IMR-90 (cell line): ENCODE results near the gene KIRREL2. TPM values are rescaled to one million over a fixed set of nuclear protein-coding genes. Genes with fewer than 3 reads are reported as not detected.
"Not testable (repeated sequence)": the region's sequence is repeated elsewhere in the genome, so short reads cannot be mapped to it uniquely, and the experiment has no call there.

Experiments used
- ATAC-seq: fragments of 200-7000 bp; cut with Tn5 transposase; 2 replicates; pipeline ENCODE4 v1.9.1; 2020; ENCODE audit warnings: low read depth, mild to moderate bottlenecking, moderate library complexity
- BruUV-seq: library from RNA; stranded (reverse); fragments of 400-500 nt; replicated peaks from 2 replicates; lab custom pipeline; 2021; lab: Mats Ljungman, UMichigan
- CTCF ChIA-PET: fragments of 300-600 bp; formaldehyde crosslinking; extraction: SDS; loops from one replicate; lab custom pipeline; 2021; ENCODE audit warnings: antibody characterized with exemption; lab: Yijun Ruan, JAX
- POLR2A ChIA-PET: fragments of 300-600 bp; sonication (Branson Sonifier 250); formaldehyde crosslinking; loops from one replicate; lab custom pipeline; 2022; ENCODE audit warnings: antibody characterized with exemption; ENCODE audit not compliant: unreplicated experiment; lab: Charles Lee
- DNase-seq: peaks from one replicate; pipeline ENCODE4 v3.0.0; 2013
- H2AFZ ChIP-seq: replicated peaks from 2 replicates; pipeline ENCODE3; 2013; ENCODE audit warnings: low read length, mild to moderate bottlenecking; ENCODE audit not compliant: poor library complexity
- H2AK5ac ChIP-seq: 2 replicates; pipeline ENCODE4 v1.6.1; 2013; ENCODE audit warnings: low read depth, low read length, inconsistent platforms
- H2AK9ac ChIP-seq: replicated peaks from 2 replicates; pipeline ENCODE3; 2013; ENCODE audit warnings: mild to moderate bottlenecking, low read depth, low read length, moderate library complexity; ENCODE audit not compliant: poor library complexity
- H2BK120ac ChIP-seq: 2 replicates; pipeline ENCODE4 v1.6.1; 2013; ENCODE audit warnings: low read depth, low read length, inconsistent platforms
- H2BK15ac ChIP-seq: 3 replicates; pipeline ENCODE4 v1.6.1; 2013; ENCODE audit warnings: low read depth, low read length, inconsistent platforms
- H2BK20ac ChIP-seq: 2 replicates; pipeline ENCODE4 v1.6.1; 2013; ENCODE audit warnings: low read depth, mild to moderate bottlenecking, inconsistent platforms, low read length, moderate library complexity
- H2BK5ac ChIP-seq: 2 replicates; pipeline ENCODE4 v1.6.1; 2013; ENCODE audit warnings: mild to moderate bottlenecking, low read depth, low read length, inconsistent platforms; ENCODE audit not compliant: poor library complexity, severe bottlenecking
- H3K14ac ChIP-seq: replicated peaks from 2 replicates; pipeline ENCODE4 v1.6.1; 2013; ENCODE audit warnings: low read depth, low read length, inconsistent platforms
- H3K18ac ChIP-seq: 2 replicates; pipeline ENCODE4 v1.6.1; 2013; ENCODE audit warnings: low read depth, low read length, control low read depth
- H3K23ac ChIP-seq: 2 replicates; pipeline ENCODE4 v1.6.1; 2013; ENCODE audit warnings: low read depth, low read length, inconsistent platforms
- H3K27ac ChIP-seq: 2 replicates; pipeline ENCODE4 v1.5.1; 2013; ENCODE audit warnings: mild to moderate bottlenecking, control low read depth, low read length; ENCODE audit not compliant: insufficient read depth
- H3K27me3 ChIP-seq: 2 replicates; pipeline ENCODE4 v1.6.1; 2013; ENCODE audit warnings: low read length; ENCODE audit not compliant: control insufficient read depth, insufficient read depth
- H3K36me3 ChIP-seq: 2 replicates; pipeline ENCODE4 v1.6.1; 2013; ENCODE audit warnings: low read length, mixed read lengths; ENCODE audit not compliant: control insufficient read depth, insufficient read depth
- H3K4ac ChIP-seq: 2 replicates; pipeline ENCODE4 v1.6.1; 2013; ENCODE audit warnings: low read depth, low read length, inconsistent platforms
- H3K4me1 ChIP-seq: 2 replicates; pipeline ENCODE4 v1.6.1; 2013; ENCODE audit warnings: low read length, mixed read lengths; ENCODE audit not compliant: control insufficient read depth, insufficient read depth
- H3K4me2 ChIP-seq: 2 replicates; pipeline ENCODE4 v1.6.1; 2013; ENCODE audit warnings: low read depth, mild to moderate bottlenecking, control low read depth, low read length, moderate library complexity
- H3K4me3 ChIP-seq: 2 replicates; pipeline ENCODE4 v1.5.1; 2013; ENCODE audit warnings: low read depth, mild to moderate bottlenecking, control low read depth, low read length, moderate library complexity; ENCODE audit not compliant: insufficient read depth
- H3K56ac ChIP-seq: 2 replicates; pipeline ENCODE4 v1.6.1; 2013; ENCODE audit warnings: low read length, inconsistent platforms; ENCODE audit not compliant: insufficient read depth; ENCODE audit errors: extremely low read depth
- H3K79me1 ChIP-seq, 2 experiments: 2 replicates each; pipeline ENCODE4 v1.6.1; 2013; ENCODE audit warnings: low read length in 2 of 2, inconsistent platforms in 1 of 2, low read depth in 1 of 2
- H3K9ac ChIP-seq: 2 replicates; pipeline ENCODE4 v1.6.1; 2013; ENCODE audit warnings: low read depth, low read length, control low read depth
- H3K9me1 ChIP-seq: 2 replicates; pipeline ENCODE4 v1.6.1; 2013; ENCODE audit warnings: low read length, inconsistent platforms; ENCODE audit not compliant: insufficient read depth
- H3K9me3 ChIP-seq: 2 replicates; pipeline ENCODE4 v1.6.1; 2013; ENCODE audit warnings: low read length; ENCODE audit not compliant: control insufficient read depth, insufficient read depth
- H4K20me1 ChIP-seq: 2 replicates; pipeline ENCODE4 v1.6.1; 2013; ENCODE audit warnings: low read length, inconsistent platforms; ENCODE audit not compliant: insufficient read depth
- H4K5ac ChIP-seq: 2 replicates; pipeline ENCODE4 v1.6.1; 2013; ENCODE audit warnings: mild to moderate bottlenecking, low read depth, low read length, control low read depth
- H4K8ac ChIP-seq, 2 experiments: 2 replicates each; pipeline ENCODE4 v1.6.1; 2013; ENCODE audit warnings: low read depth in 2 of 2, low read length in 2 of 2, control low read depth in 1 of 2, inconsistent platforms in 1 of 2
- H4K91ac ChIP-seq: 2 replicates; pipeline ENCODE4 v1.6.1; 2013; ENCODE audit warnings: low read depth, low read length, inconsistent platforms; ENCODE audit not compliant: insufficient read depth
- RCOR1 ChIP-seq: IDR thresholded peaks from 2 replicates; pipeline ENCODE4 v1.6.1; 2012; ENCODE audit warnings: mild to moderate bottlenecking, low read length, improper control_type of control experiment; ENCODE audit not compliant: insufficient replicate concordance
- SMC3 ChIP-seq: fragments of 150-350 bp; IDR thresholded peaks from 2 replicates; pipeline ENCODE4 v1.6.1; 2016; ENCODE audit warnings: low read depth, mild to moderate bottlenecking, antibody characterized with exemption, low read length, moderate library complexity
- WGBS, 2 experiments: methylation state at CpG; one replicate each; pipeline versions ENCODE4 v1.1.5 to v1.1.7; 2013; ENCODE audit warnings: missing lambda C conversion rate in 2 of 2; ENCODE audit not compliant: insufficient read length in 1 of 2; ENCODE audit errors: extremely low coverage in 2 of 2; 5-methylcytosine and 5-hydroxymethylcytosine counted together
- dilution Hi-C: fragments of 300-500 bp; cut with HindIII; formaldehyde crosslinking; loops from one replicate; pipeline ENCODE4 v1.14.3; 2018; ENCODE audit warnings: low sequenced_read_pairs; ENCODE audit not compliant: unreplicated experiment
- in situ Hi-C: fragments of 300-500 bp; cut with MboI; formaldehyde crosslinking; loops from 3 replicates; pipeline ENCODE4 v1.14.3; 2019; ENCODE audit warnings: low sequenced_read_pairs, inconsistent platforms, mixed read lengths
- intact Hi-C: fragments of 100-400 bp; cut with micrococcal nuclease; formaldehyde crosslinking; loops from 2 replicates; pipeline ENCODE4 v1.10.0; 2022
- polyA plus RNA-seq, 3 experiments: library from polyadenylated mRNA; depleted of rRNA; stranded (reverse); fragments of >200 nt; gene quantifications; 2 replicates each; pipeline ENCODE4 v1.2.3, GENCODE V29; 2012; ENCODE audit warnings: low replicate concordance in 1 of 3
- total RNA-seq: library from RNA; depleted of rRNA; stranded (reverse); fragments of >200 nt; gene quantifications from 2 replicates; pipeline ENCODE4 v1.2.3, GENCODE V29; 2012

The KIRREL2 gene
- total and polyA plus RNA-seq, 2 of the 4 experiments (the other 2 are of a cell fraction), result not detected

DNA sequence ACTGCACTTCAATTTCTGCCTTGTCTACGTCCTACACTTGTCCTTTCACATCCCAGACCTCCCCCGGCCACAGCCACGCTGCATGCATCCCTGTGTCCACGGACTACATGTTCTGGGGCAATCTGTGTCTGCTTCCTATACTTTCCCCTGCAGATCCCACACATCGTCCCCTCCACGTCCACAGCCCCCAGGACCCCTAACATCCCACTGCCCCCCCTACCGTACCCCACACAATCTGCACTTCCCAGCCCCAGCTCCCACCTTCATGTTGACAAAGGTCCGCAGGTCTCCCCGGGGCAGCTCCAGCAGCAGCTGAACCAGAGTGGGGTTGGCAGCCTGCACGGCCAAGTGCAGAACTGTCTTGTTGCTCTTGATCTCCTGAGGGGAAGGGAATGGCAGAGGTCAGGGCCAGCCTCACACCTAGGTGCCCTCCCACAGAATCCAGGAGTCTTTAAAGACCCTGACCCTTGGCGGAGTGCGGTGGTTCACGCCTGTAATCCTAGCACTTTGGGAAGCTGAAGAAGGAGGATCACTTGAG is 33.5 kb downstream of the KIRREL2 start:
- Histone ChIP-seq H4K8ac (no peak overlapping the region), H4K91ac (no peak overlapping the region), H3K4me1 (no peaks in the 10 kb centered on the region), H3K56ac (no peak overlapping the region), H3K9me1 (no peaks in the 10 kb centered on the region; the same call in 1 of the 2 replicates), H3K27me3 (no peaks in the 10 kb centered on the region), H3K27ac (no peak overlapping the region), H2AFZ (no peak overlapping the region), H3K18ac (no peak overlapping the region), H4K5ac (no peak overlapping the region), H3K4me2 (no peak overlapping the region), H2AK9ac (no peak overlapping the region), H2BK15ac (no peak overlapping the region), H3K36me3 (peaks cover 36% of the 10 kb centered on the region), H2BK5ac (no peak overlapping the region), H2AK5ac (no peak overlapping the region), H3K9me3 (no peaks in the 10 kb centered on the region), H3K4ac (no peak overlapping the region), H2BK120ac (no peak overlapping the region), H3K9ac (no peak overlapping the region), H2BK20ac (no peak overlapping the region), H3K79me1 (peaks cover 2 to 8% of the 10 kb centered on the region in 2 experiments; a peak in 1 of 4 replicates), H3K23ac (no peak overlapping the region), H3K4me3 (no peak overlapping the region), H4K20me1 (no peaks in the 10 kb centered on the region), H3K14ac (no peak overlapping the region)
- in situ Hi-C loops (no loop called here), intact Hi-C loops (no loop called here), dilution Hi-C loops (no loop called here)
- no peak for DNase-seq
- ChIA-PET CTCF (no interaction called here), POLR2A (no interaction called here)
- TF ChIP-seq SMC3 (no peak), RCOR1 (no peak)
- 93% methylated on average over 3 of the region's 13 CpGs; no CpG with 5 or more reads in 1 of the 2 experiments for WGBS, 2 experiments
- BruUV-seq, result no TSS peak
- no peak for ATAC-seq

DNA sequence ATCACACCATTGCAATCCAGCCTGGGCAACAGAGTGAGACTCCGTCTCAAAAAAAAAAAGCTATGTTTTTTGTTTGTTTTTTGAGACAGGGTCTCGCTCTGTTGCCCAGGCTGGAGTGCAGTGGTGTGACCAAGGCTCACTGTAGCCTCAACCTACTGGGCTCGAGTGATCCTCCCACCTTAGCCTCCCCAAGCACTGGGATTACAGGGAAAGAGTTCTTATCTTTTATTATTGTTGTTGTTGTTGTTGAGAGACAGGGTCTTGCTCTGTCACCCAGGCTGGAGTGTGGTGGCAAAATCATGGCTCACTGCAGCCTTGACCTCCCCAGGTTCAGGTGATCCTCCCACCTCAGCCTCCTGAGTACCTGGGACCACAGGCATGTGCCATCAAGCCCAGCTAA is 35.1 kb downstream of the KIRREL2 start:
- in situ Hi-C loops, H3K9me3 ChIP-seq, H3K56ac ChIP-seq, dilution Hi-C loops, H3K4ac ChIP-seq, H4K91ac ChIP-seq, H2BK20ac ChIP-seq, H3K23ac ChIP-seq, H4K8ac ChIP-seq, H2AK5ac ChIP-seq, H3K4me2 ChIP-seq, ATAC-seq, H3K9me1 ChIP-seq, intact Hi-C loops, H2AK9ac ChIP-seq, H2BK15ac ChIP-seq, H3K18ac ChIP-seq, H3K9ac ChIP-seq, POLR2A ChIA-PET, H3K4me3 ChIP-seq, H4K20me1 ChIP-seq, H4K5ac ChIP-seq, BruUV-seq, H3K4me1 ChIP-seq, H3K14ac ChIP-seq, H3K27ac ChIP-seq, H2BK5ac ChIP-seq, H3K27me3 ChIP-seq, DNase-seq, H2AFZ ChIP-seq, H2BK120ac ChIP-seq: not testable (repeated sequence)
- Histone ChIP-seq H3K36me3 (peaks cover 43% of the 10 kb centered on the region), H3K79me1 (peaks cover 8 to 12% of the 10 kb centered on the region in 2 experiments; a peak in 1 of 4 replicates)
- no CpG with 5 or more reads among the region's 3 CpGs for WGBS, 2 experiments
- CTCF ChIA-PET, result interaction anchor here (0.6 kb wide), 1 partner anchor 976 kb away, joined by 4 read pairs; no protein-coding TSS in a partner anchor
